OCI-LY3 (cell line): Measurements from ENCODE around the gene STIM1.

Source experiments
- H2AFZ ChIP-seq: fragments of 200-600, 300-600 bp; shearing (Covaris generic); 2 replicates; pipeline ENCODE4 v1.6.0; 2014; ENCODE audit warnings: antibody characterized with exemption, low read depth, low read length
- H3K27ac ChIP-seq: fragments of 200-600, 300-600 bp; sonication (generic); 2 replicates; pipeline ENCODE4 v1.5.1; 2014; ENCODE audit warnings: mild to moderate bottlenecking, low read length, moderate library complexity, mixed read lengths
- H3K27me3 ChIP-seq: fragments of 200-600, 300-600 bp; sonication (generic); 2 replicates; pipeline ENCODE4 v1.6.1; 2014; ENCODE audit warnings: low read depth, low read length, mixed read lengths
- H3K36me3 ChIP-seq: fragments of 200-600, 300-600 bp; sonication (generic); replicated peaks from 2 replicates; pipeline ENCODE3; 2014; ENCODE audit warnings: low read depth, low read length, mixed read lengths
- H3K4me1 ChIP-seq: fragments of 300-600, 200-600 bp; sonication (generic); 2 replicates; pipeline ENCODE4 v1.6.1; 2014; ENCODE audit warnings: low read length, mixed read lengths
- H3K4me2 ChIP-seq: fragments of 200-600, 300-600 bp; sonication (generic); 2 replicates; pipeline ENCODE4 v1.6.1; 2014; ENCODE audit warnings: low read length, mixed read lengths
- H3K4me3 ChIP-seq: fragments of 300-600, 200-600 bp; sonication (generic); 2 replicates; pipeline ENCODE4 v1.5.1; 2014; ENCODE audit warnings: antibody characterized with exemption, mild to moderate bottlenecking, low read length, moderate library complexity
- H3K79me2 ChIP-seq: fragments of 300-600, 200-600 bp; shearing (Covaris generic); 2 replicates; pipeline ENCODE4 v1.6.1; 2014; ENCODE audit warnings: mild to moderate bottlenecking, low read length, mixed read lengths
- H3K9ac ChIP-seq: fragments of 300-600, 200-600 bp; shearing (Covaris generic); 2 replicates; pipeline ENCODE4 v1.6.0; 2014; ENCODE audit warnings: mild to moderate bottlenecking, low read length, moderate library complexity
- H3K9me3 ChIP-seq: fragments of 200-600, 300-600 bp; shearing (Covaris generic); 2 replicates; pipeline ENCODE4 v1.6.1; 2014; ENCODE audit warnings: low read length, mixed read lengths; ENCODE audit not compliant: insufficient read depth
- H4K20me1 ChIP-seq: fragments of 200-600, 300-600 bp; sonication (generic); 2 replicates; pipeline ENCODE4 v1.6.1; 2016; ENCODE audit warnings: low read length, mixed read lengths; ENCODE audit not compliant: insufficient read depth
- CTCF ChIP-seq: fragments of 200-600, 300-600 bp; sonication (generic); IDR thresholded peaks from 2 replicates; pipeline ENCODE4 v1.5.1; 2014; ENCODE audit warnings: antibody characterized with exemption, low read length, low read depth
- EZH2phosphoT487 ChIP-seq: fragments of 200-600 bp; shearing (Covaris generic); IDR thresholded peaks from 2 replicates; pipeline ENCODE4 v1.6.1; 2018; ENCODE audit warnings: antibody characterized with exemption, mixed run types, low read depth

STIM1 gene

GRCh38 chr11:4025967-4026324 lies 170.5 kb downstream of the STIM1 start:
- Histone ChIP-seq H3K4me2 (no peak overlapping the region), H4K20me1 (no peaks in the 10 kb centered on the region), H2AFZ (no peak overlapping the region), H3K79me2 (no peaks in the 10 kb centered on the region), H3K4me1 (no peaks in the 10 kb centered on the region), H3K9ac (no peak overlapping the region), H3K4me3 (no peak overlapping the region), H3K27ac (no peak overlapping the region), H3K27me3 (no peaks in the 10 kb centered on the region), H3K36me3 (peaks cover 13% of the 10 kb centered on the region), H3K9me3 (no peaks in the 10 kb centered on the region)
- TF ChIP-seq CTCF (no peak), EZH2phosphoT487 (no peak)

- Histone ChIP-seq H3K4me2 (no peak overlapping the region), H3K36me3 (peaks cover 13% of the 10 kb centered on the region), H2AFZ (no peak overlapping the region), H3K9me3 (no peaks in the 10 kb centered on the region), H3K9ac (no peak overlapping the region), H4K20me1 (no peaks in the 10 kb centered on the region), H3K4me1 (no peaks in the 10 kb centered on the region), H3K27ac (no peak overlapping the region), H3K4me3 (no peak overlapping the region), H3K27me3 (no peaks in the 10 kb centered on the region), H3K79me2 (no peaks in the 10 kb centered on the region)
- TF ChIP-seq CTCF = no peak
- TF ChIP-seq EZH2phosphoT487 = no peak
These were observed 170.9 kb downstream of the STIM1 start for GRCh38 chr11:4026389-4026788.

GRCh38 chr11:4027746-4028145 lies 172.3 kb downstream of the STIM1 start:
- no peak overlapping the region for H2AFZ ChIP-seq
- no peak overlapping the region for H3K4me2 ChIP-seq
- H3K9ac ChIP-seq = no peak overlapping the region
- no peaks in the 10 kb centered on the region for H3K79me2 ChIP-seq
- TF ChIP-seq EZH2phosphoT487 (no peak), CTCF (no peak)
- no peak overlapping the region for H3K27ac ChIP-seq
- H4K20me1 ChIP-seq = no peaks in the 10 kb centered on the region
- H3K27me3 ChIP-seq = no peaks in the 10 kb centered on the region
- no peaks in the 10 kb centered on the region for H3K4me1 ChIP-seq
- no peaks in the 10 kb centered on the region; the same call in 1 of the 2 replicates for H3K9me3 ChIP-seq
- peaks cover 13% of the 10 kb centered on the region for H3K36me3 ChIP-seq
- no peak overlapping the region for H3K4me3 ChIP-seq

GRCh38 chr11:4030197-4030596 lies 174.7 kb downstream of the STIM1 start:
- H3K27me3 ChIP-seq = no peaks in the 10 kb centered on the region
- no peak overlapping the region for H2AFZ ChIP-seq
- TF ChIP-seq CTCF (no peak), EZH2phosphoT487 (no peak)

More at GRCh38 chr11:4030197-4030596, 174.7 kb downstream of the STIM1 start:
- Histone ChIP-seq H3K9ac (no peak overlapping the region), H3K36me3 (peaks cover 10% of the 10 kb centered on the region), H3K79me2 (no peaks in the 10 kb centered on the region), H4K20me1 (no peaks in the 10 kb centered on the region), H3K4me1 (no peaks in the 10 kb centered on the region), H3K27ac (no peak overlapping the region), H3K9me3 (no peaks in the 10 kb centered on the region; the same call in 1 of the 2 replicates), H3K4me2 (no peak overlapping the region), H3K4me3 (no peak overlapping the region)
